H1 (cell line): ENCODE measurements around the gene SLC38A2. TPM values are rescaled to one million over a fixed set of nuclear protein-coding genes. Genes with fewer than 3 reads are reported as not detected.

ENCODE experiments used
- BACH1 ChIP-seq: IDR thresholded peaks from 2 replicates; pipeline ENCODE4 v1.6.1; 2012; ENCODE audit warnings: low read length, improper control_type of control experiment
- E2F6 ChIP-seq: IDR thresholded peaks from 2 replicates; pipeline ENCODE4 v1.6.1; 2012; ENCODE audit warnings: inconsistent platforms
- JUND ChIP-seq: IDR thresholded peaks from 2 replicates; pipeline ENCODE4 v1.6.1; 2011; ENCODE audit warnings: mild to moderate bottlenecking, improper control_type of control experiment, low read length
- KDM1A ChIP-seq: fragments of 200-600, 300-600 bp; sonication (generic); IDR thresholded peaks from 2 replicates; pipeline ENCODE4 v1.7.1; 2016; ENCODE audit warnings: mild to moderate bottlenecking, low read length, borderline replicate concordance
- MAFK ChIP-seq: IDR thresholded peaks from 2 replicates; pipeline ENCODE4 v1.6.1; 2012; ENCODE audit warnings: low read depth, mild to moderate bottlenecking, improper control_type of control experiment, low read length
- RXRA ChIP-seq: IDR thresholded peaks from 2 replicates; pipeline ENCODE4 v1.6.1; 2011; ENCODE audit warnings: low read depth, mild to moderate bottlenecking, low read length, moderate library complexity; ENCODE audit not compliant: insufficient read depth
- SIN3A ChIP-seq, 2 experiments: IDR thresholded peaks in 1 of 2; conservative IDR thresholded peaks in 1 of 2; 2 replicates each; pipeline ENCODE4 v1.6.1; 2011 to 2012; ENCODE audit warnings: low read length in 2 of 2, improper control_type of control experiment in 1 of 2, low read depth in 1 of 2, mild to moderate bottlenecking in 1 of 2
- TAF7 ChIP-seq: optimal IDR thresholded peaks from 2 replicates; pipeline ENCODE3; 2011; ENCODE audit warnings: low read depth, mild to moderate bottlenecking, inconsistent platforms, low read length, moderate library complexity, borderline replicate concordance
- TEAD4 ChIP-seq: IDR thresholded peaks from 2 replicates; pipeline ENCODE4 v1.6.1; 2012; ENCODE audit warnings: low read depth, low read length, inconsistent platforms, mixed read lengths
- polyA plus RNA-seq, 7 experiments: library from polyadenylated mRNA; depleted of rRNA in 3 of 7; stranded (reverse) in 5 of 7; unstranded in 2 of 7; fragments of >200 nt in 5 of 7; fragments of 200-250 nt in 2 of 7; gene quantifications; 1 replicate in 5 of 7; 2 replicates in 1 of 7; 4 replicates in 1 of 7; pipeline versions ENCODE4 v1.2.1 to v1.2.3, GENCODE V29; 2011 to 2013; ENCODE audit warnings: missing spikeins in 2 of 7, mixed read lengths in 2 of 7
- total RNA-seq: library from RNA; stranded (reverse); fragmentation: NEBNext Ultra II Directional; extraction: Animal tissue kit (Norgen Biotek cat#: 25700); gene quantifications from 2 replicates; pipeline ENCODE4 v1.2.1, GENCODE V29; 2021

Gene SLC38A2
- total and polyA plus RNA-seq, 2 of the 8 experiments (the other 6 are each of a cell fraction or from before 2014, with no cell fraction given), result 163 to 684 TPM

GRCh38 chr12:46372544-46373300 is at the start of gene SLC38A2 (continued):
- no peak for TF ChIP-seq RXRA
- TF ChIP-seq E2F6, result 0 out of 2 replicates have a peak, but pooled peaks have one; percentile 21
- no peak for TF ChIP-seq MAFK
- TF ChIP-seq KDM1A, result no peak
- TF ChIP-seq TAF7, result peak; percentile 98
- no peak for TF ChIP-seq JUND
- 0 out of 2 replicates have a peak, but pooled peaks have one; percentile 33 for TF ChIP-seq BACH1
- TF ChIP-seq TEAD4, result no peak
- TF ChIP-seq SIN3A (conservative IDR thresholded peaks at IDR 0.05 in 1 of 2, IDR thresholded peaks at IDR 0.05 in 1 of 2; ENCODE audit: low read depth in 1 of 2, low read length in 2 of 2), result peak; percentile 52 to 73; a peak in 1 of 4 replicates
